Activated naive CD4-positive, alpha-beta T cell treated with anti-CD3 and anti-CD28 coated beads, Interleukin-2, amount 50 U/mL, for 16 hours (primary cell): Measurements from ENCODE around the gene BMP2.

Experiments
- DNase-seq: peaks from one replicate; pipeline ENCODE4 v3.0.0-alpha.2; 2020

Gene BMP2

GRCh38 chr20:6767536-6768227 is at the start of gene BMP2:
BMP2 (plus strand) TSS chr20:6767686; CDS start chr20:6770127, 2,441 bp downstream.
- no peak for DNase-seq

DNA sequence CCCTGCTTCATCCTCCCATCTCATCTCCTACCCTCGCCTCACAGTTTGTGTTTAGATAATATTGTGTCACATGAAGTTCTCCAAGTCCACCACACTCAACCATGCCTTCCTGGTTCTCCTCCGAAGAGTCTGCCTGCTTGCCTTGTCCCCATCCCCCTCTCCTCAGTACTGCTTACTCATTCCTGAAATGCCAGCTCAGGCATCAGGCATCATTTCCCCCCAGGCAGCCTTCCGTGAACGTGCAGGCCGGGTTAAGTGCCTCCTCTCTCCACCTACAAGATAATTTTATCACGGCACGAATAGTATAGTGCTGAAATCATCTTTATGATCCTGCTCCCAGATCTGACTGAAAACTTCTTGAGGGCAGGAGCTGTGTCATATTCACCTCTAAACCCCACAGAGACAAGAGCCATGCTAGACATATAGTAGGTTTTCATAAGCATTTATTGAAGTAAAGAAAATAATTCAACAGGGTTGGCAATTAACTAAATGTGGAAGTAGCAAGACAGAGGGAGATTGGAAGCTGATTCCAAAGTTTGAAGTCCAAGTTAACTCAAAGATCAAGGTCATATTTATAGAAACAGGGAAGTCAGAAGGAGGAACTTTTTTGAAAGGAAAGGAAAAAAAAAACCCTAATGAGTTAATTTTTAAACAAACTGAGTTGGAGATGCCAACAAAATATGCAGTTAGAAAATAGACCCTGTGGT is 48.7 kb upstream of the BMP2 start:
- no peak for DNase-seq

DNA sequence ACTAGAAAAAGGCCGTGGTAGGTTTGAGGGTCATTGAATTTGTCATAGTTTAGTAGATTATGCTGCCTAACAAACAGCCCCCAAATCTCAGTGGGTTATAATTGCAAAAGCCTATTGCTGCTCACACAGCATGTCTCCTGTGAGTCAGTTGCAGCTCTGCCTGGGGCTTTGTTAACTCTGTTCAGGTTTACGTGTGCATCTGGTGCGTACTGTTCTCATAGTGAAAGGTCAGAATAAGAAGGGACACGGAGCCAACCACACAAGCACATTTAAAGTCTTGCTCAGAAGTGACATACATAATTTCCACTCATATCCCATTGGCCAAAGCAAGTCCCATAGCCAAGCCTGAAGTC is 48.1 kb upstream of the BMP2 start:
- no peak for DNase-seq

DNA sequence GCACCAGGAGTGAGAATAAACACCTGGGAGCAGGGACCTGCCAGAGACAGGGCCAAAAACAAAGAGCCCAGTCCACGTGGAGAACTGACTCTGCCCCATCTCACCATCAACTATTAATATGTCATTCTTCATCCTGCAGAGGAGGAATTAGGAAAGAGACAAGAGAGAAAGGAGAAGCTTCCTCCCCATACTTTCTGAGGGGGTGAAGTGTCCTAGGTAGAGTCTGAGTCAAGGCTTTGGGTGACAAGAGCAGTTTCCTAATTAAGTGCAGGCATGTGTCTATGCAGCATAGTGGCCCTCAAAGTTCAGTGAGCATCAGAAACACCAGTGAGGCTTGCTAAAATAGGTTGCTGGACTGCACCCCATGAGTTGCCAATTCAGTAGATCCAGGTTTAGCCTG is 40.7 kb upstream of the BMP2 start:
- DNase-seq, result no peak

DNA sequence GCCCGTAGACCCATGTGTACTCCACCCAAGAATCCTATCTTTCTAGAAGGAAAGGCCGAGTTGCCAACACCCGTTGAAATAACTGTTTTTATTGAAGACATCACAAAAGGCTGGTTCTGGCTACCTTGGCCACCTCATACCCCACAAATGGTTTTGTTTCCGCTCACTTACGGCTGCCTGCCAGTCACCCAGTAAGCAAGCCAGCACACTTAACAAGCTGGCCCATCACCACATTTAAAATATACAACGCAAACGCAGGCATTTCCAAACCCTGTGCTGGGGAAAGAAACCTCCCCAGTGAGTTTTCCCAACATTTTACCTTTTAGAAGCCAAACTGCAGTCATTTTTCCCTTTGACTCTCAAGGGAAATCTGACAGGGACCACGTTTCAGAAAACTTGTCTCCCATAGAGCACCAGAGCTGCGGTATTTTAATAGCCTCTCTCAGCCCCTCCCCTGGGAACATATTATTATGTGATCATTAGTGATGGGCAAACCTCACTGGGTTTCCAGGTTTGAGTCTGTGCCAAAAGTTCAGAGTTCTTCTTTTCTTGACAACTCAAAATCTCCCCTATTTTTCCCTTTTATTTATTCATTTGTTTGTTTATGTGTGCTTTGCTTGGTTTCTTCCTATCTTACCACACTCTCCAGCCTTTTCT is 36.7 kb upstream of the BMP2 start:
- no peak for DNase-seq

DNA sequence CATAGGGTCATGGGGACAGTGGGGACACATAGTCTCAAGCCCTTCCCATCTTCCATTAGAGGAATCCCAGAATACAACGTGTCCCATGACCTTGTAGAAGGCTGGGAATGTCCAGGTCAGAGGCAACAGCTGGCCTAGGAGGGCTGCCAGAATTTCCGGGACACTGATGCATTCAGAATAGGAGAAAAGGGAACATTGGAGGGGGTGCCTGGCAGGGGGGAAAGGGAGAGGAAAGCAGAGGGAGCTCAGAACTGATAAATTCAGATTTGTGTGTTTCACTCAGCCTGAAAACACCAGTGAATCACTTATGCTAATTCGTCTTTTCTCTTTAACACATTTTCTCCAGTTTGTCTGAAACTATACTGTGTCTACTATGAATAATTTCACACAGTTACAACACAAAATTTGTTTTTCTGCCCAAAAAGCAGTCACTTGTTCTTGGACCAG is 35.5 kb upstream of the BMP2 start:
- no peak for DNase-seq

DNA sequence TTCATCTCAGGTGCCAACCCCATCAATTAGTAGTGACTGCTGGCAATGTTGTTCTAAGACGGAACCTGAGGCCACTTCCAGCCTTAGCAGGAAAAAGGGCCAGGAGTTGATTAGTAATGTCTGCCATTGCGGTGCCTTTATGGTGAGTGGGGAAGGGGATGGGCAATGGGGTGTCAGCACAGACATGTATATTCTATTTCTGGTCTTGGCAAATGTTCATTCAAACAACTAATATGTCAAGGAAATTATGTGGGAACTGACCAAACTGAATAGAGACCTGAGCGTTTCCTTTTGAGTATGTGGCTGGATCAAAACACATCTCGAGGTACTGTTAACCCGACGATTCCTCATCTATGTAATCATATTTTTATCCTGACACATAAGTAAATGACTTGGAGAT is 34.6 kb upstream of the BMP2 start:
- no peak for DNase-seq

DNA sequence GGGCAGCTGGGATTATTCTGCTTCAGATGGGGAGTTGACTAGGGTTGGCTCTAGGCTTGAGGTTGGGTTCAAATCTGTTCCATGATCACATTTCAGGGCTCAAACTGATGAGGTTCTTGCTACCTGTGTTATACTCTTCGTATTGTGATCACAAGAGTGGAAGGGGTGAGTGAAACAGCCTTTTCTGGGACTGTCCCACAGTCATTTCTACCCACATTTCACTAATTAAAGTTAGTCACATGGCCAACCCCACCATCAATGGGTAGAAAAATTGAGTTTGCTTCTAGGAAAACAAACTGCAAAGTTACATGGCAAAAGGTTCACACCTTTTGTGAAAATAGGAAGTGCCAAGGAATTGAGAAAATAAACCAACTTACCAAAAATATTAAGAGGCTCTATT is 33.5 kb upstream of the BMP2 start:
- DNase-seq, result no peak

- DNase-seq, result no peak
These were observed 31.3 kb upstream of the BMP2 start for GRCh38 chr20:6735942-6736845.

DNA sequence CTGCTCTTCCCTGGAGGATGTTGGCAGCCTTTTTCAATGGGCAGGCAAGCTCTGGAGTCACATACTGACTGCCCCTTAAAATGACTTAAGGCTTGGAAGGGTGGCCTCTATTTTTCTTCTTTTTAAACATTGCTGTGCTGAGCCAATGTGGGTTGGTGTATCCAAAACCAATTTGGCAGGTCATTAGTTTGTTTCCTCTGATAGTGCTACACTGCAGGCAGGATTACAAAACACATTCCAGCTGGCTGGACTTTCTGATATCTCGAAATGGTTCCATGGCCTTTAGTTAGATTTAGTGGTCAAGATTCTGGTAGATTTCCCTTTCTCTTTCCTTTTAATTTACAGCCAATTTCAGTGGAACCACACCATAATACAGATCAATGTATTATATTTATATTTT is 28.1 kb upstream of the BMP2 start:
- DNase-seq, result no peak

- DNase-seq, result no peak
These were observed 27.4 kb upstream of the BMP2 start for GRCh38 chr20:6740096-6740495.

- no peak for DNase-seq
These were observed 23.3 kb upstream of the BMP2 start for GRCh38 chr20:6744180-6744579.

DNA sequence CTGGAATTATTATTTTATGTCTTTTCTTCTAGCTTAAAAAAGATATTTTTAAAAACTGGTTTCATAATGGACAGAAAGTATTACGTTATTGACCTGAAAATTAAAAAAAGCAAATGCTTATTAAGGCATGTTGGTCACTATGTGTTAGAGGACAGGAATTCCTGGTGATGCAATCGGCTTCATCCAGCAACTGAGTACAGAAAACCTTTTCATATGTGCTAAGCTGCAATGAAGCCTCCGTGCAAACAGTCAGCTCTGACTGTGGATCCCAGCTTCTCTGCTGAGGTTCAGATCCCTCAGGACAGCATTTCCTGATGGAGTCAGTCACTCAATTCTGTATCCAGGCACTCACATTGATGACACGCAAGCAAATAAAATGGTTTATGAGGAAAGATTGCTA is 22.7 kb upstream of the BMP2 start:
- no peak for DNase-seq

DNA sequence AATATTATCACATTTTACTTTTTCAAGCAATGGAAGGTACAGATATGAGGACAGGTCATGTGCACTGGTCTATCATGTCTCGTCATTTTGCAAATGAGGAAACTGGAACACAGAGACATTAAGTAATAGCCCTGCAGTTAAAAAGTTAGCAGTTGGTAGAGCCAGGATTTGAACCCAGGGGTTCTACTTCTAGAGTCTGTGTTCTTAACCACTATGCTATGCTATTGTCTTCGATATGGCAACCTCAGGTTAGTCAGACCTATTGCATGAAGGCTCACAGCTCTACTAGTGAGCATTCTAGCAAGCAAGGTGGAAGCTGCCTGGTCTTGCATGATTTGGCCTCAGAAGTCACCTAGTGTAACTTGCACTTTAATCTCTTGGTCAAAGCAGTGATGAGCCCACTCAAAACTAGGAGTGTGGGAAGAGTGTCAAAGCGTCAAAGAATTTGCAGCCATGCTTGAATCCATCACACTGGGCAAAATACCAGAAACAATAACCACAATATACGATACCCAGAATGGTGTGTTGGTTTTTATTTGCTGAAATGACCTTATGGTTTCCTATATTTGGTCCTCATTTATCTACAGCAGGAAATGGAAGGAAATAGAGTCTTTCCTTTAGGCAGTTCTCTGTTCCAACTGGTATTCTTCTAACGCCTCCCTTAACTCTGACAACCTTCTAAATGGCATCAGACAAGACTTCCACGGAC is 20.4 kb upstream of the BMP2 start:
- DNase-seq, result no peak

DNA sequence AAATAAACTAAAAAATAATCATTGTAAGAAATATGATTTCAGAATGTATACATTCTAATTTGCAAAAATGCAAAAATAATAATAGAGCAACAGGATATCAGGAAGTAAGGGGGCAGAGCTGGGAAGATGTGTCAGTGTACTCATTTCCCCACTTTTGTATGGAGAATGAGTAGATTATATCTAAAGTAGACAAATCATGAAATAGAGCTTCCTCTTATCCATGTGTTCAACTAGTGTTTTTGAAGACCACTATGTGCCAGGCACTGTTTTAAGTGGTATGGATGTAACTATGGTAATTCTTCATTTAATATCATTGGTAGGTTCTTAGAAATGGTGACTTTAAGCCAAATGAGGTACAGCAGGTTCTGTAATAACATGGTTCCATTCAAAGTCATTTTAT is 17.0 kb upstream of the BMP2 start:
- no peak for DNase-seq

DNA sequence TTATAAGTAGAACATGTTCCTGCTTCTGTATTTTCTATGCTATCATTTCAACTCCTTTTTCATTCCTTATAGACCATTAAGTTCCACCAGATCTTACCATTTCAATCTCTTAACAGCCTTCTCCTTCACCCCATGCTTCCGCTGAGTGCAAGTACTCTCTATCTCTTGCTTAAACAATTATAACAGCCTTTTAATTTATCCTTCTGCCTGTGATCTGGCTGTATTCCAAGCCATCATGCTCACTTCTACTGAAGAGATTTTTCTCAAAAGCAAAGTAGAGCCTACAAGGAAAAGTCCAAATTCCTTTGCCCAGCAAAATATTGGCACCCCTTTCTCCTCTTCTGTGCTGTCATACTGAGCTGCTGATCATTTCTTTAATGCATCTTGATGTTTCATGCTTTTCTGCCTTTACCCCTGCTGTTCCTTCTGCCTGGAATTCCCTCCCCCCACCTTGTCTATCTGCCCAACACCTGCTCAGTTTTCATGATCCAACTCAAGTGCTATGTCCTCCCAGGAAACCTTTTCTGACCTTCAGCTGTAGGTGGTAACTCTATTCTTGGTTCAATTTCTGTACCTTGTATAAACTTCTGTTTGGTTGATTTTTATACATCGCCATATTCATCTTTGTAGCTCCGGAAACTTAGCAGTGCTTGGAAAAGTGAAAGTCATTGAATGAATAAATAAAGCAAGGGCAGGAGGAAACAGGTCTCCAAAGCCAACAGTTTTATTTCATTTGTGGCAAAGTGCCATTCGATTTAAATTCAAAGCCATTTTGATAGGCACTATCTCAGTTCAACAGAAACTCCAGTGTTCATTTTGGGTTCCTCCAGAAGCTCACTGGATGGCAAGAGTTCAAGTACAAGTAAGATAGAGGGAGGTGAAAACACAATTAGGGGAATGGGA is 10.5 kb upstream of the BMP2 start:
- DNase-seq, result no peak

DNA sequence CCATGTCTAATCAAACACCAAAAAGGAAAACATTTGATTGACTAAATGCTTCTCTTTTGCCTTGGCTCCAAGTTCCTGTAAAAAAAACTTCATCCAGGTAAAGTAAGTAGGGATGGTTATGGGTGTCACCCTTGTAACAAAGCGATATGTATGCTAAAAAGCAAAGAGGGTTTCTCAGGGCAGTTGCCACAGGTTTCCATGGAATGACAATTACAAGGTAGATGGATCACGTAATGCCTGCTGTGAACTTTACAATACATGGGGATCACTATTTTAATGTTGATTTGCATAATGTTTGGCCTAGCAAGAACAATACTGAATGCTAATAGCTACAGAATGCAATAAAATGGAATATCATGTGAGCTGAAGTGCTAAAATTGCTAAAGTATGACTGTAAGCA is 2.9 kb upstream of the BMP2 start:
- no peak for DNase-seq

GRCh38 chr20:6765469-6766058 is 1.9 kb upstream of the BMP2 start:
- no peak for DNase-seq

DNA sequence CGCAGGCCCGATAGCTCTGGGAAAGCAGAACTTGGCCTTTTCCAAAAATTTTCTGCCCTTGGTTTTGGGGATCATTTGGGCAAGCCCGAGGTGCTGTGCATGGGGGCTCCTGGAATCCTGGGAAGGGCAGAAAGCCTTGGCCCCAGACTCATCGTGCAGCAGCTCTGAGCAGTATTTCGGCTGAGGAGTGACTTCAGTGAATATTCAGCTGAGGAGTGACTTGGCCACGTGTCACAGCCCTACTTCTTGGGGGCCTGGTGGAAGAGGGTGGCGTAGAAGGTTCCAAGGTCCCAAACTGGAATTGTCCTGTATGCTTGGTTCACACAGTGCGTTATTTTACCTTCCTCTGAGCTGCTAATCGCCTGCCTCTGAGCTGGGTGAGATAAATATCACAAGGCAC is 1.1 kb upstream of the BMP2 start:
- DNase-seq, result no peak

- DNase-seq, result no peak
These were observed 355 bp upstream of the BMP2 start for GRCh38 chr20:6767126-6767535.
